Loucy (cell line): ENCODE measurements around the gene GREB1.

Experiments used
- H2AFZ ChIP-seq: fragments of 200-600 bp; sonication (generic); 2 replicates; pipeline ENCODE4 v1.6.0; 2016; ENCODE audit warnings: antibody characterized with exemption, mild to moderate bottlenecking, low read length, moderate library complexity
- H3F3A ChIP-seq: fragments of 200-600 bp; 2 replicates; pipeline ENCODE4 v1.6.0; 2016; ENCODE audit warnings: antibody characterized with exemption, low read depth, mild to moderate bottlenecking
- H3K27me3 ChIP-seq: fragments of 200-600 bp; sonication (generic); 2 replicates; pipeline ENCODE4 v1.6.1; 2014; ENCODE audit warnings: low read length, mild to moderate bottlenecking; ENCODE audit not compliant: insufficient read depth, poor library complexity, severe bottlenecking
- H3K36me3 ChIP-seq: fragments of 200-600 bp; sonication (generic); 2 replicates; pipeline ENCODE4 v1.6.1; 2016; ENCODE audit warnings: low read length; ENCODE audit not compliant: insufficient read depth
- H3K4me1 ChIP-seq: fragments of 200-600 bp; sonication (generic); 2 replicates; pipeline ENCODE4 v1.5.1; 2014; ENCODE audit warnings: low read length, mild to moderate bottlenecking; ENCODE audit not compliant: insufficient read depth, poor library complexity, severe bottlenecking
- H3K4me2 ChIP-seq: fragments of 200-600 bp; sonication (generic); 2 replicates; pipeline ENCODE4 v1.6.0; 2014; ENCODE audit warnings: antibody characterized with exemption, low read length, low read depth, mild to moderate bottlenecking; ENCODE audit not compliant: poor library complexity, severe bottlenecking
- H3K4me3 ChIP-seq: fragments of 200-600 bp; sonication (generic); 2 replicates; pipeline ENCODE4 v1.5.1; 2014; ENCODE audit warnings: low read length, mild to moderate bottlenecking, mixed read lengths; ENCODE audit not compliant: poor library complexity, severe bottlenecking
- H3K79me2 ChIP-seq: fragments of 200-600 bp; sonication (generic); 2 replicates; pipeline ENCODE4 v1.6.1; 2014; ENCODE audit warnings: low read length; ENCODE audit not compliant: insufficient read depth
- H3K9ac ChIP-seq: fragments of 200-600 bp; sonication (generic); 2 replicates; pipeline ENCODE4 v1.6.0; 2014; ENCODE audit warnings: mild to moderate bottlenecking, low read depth, low read length, moderate library complexity; ENCODE audit not compliant: poor library complexity, severe bottlenecking
- H3K9me2 ChIP-seq: fragments of 200-600 bp; sonication (generic); replicated peaks from 2 replicates; pipeline ENCODE4 v1.6.1; 2016; ENCODE audit warnings: low read depth, low read length, mixed read lengths
- H3K9me3 ChIP-seq: fragments of 200-600 bp; sonication (generic); 2 replicates; pipeline ENCODE4 v1.6.1; 2014; ENCODE audit warnings: mild to moderate bottlenecking, antibody characterized with exemption, low read length, low read depth; ENCODE audit not compliant: insufficient read depth
- H4K20me1 ChIP-seq: fragments of 200-600 bp; sonication (generic); 2 replicates; pipeline ENCODE4 v1.6.0; 2014; ENCODE audit warnings: antibody characterized with exemption, low read length, mild to moderate bottlenecking; ENCODE audit not compliant: insufficient read depth, poor library complexity, severe bottlenecking
- EZH2phosphoT487 ChIP-seq: fragments of 200-600 bp; IDR thresholded peaks from 2 replicates; pipeline ENCODE4 v1.6.1; 2018; ENCODE audit warnings: antibody characterized with exemption, mild to moderate bottlenecking, moderate library complexity, borderline replicate concordance
- TF ChIP-seq, protein P1 (sequence below): fragments of 200-600 bp; sonication (generic); conservative IDR thresholded peaks from 2 replicates; pipeline ENCODE4 v1.5.1; 2014; ENCODE audit warnings: mild to moderate bottlenecking, antibody characterized with exemption, low read length

GREB1 gene, protein sequence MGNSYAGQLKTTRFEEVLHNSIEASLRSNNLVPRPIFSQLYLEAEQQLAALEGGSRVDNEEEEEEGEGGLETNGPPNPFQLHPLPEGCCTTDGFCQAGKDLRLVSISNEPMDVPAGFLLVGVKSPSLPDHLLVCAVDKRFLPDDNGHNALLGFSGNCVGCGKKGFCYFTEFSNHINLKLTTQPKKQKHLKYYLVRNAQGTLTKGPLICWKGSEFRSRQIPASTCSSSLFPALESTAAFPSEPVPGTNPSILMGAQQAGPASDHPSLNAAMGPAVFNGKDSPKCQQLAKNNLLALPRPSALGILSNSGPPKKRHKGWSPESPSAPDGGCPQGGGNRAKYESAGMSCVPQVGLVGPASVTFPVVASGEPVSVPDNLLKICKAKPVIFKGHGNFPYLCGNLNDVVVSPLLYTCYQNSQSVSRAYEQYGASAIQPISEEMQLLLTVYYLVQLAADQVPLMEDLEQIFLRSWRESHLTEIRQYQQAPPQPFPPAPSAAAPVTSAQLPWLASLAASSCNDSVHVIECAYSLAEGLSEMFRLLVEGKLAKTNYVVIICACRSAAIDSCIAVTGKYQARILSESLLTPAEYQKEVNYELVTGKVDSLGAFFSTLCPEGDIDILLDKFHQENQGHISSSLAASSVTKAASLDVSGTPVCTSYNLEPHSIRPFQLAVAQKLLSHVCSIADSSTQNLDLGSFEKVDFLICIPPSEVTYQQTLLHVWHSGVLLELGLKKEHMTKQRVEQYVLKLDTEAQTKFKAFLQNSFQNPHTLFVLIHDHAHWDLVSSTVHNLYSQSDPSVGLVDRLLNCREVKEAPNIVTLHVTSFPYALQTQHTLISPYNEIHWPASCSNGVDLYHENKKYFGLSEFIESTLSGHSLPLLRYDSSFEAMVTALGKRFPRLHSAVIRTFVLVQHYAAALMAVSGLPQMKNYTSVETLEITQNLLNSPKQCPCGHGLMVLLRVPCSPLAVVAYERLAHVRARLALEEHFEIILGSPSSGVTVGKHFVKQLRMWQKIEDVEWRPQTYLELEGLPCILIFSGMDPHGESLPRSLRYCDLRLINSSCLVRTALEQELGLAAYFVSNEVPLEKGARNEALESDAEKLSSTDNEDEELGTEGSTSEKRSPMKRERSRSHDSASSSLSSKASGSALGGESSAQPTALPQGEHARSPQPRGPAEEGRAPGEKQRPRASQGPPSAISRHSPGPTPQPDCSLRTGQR (N-terminal part only)

DNA sequence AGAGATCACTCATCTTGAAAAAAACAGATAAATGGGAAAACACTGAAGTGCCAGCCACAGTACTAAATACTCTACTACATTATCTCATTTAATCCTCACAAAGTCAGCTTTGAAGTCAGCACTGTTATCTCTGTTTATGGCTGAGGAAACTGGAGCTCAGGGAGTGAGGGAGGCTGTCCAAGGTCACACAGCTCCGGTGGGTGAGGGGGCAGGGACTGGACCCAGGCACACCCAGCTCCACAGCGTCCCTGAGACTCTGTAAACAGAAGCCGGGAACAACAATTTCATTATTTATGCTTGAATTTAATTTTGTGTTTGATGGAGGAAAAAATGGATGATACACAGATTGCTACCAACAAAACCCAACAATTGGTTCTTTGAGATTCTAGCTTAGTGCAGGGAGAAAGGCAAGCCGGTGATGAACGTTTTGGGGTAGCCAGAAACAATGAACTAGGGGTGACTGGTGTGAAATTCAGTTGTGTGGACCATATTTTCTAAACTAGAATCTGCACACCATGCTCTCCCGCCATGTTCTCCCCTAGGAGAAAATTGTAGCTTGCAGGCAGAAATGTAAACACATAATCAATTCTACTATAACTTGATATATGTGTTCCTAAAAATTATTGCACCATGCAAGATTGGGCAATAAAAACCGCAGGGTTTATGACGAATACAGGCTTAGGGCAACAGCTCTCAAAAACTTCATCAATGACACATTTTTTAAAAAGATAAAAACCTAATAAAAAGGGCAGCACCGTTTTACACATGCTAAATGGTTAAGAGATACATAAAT lies at the start of gene GREB1:
TSS of gene GREB1 (plus strand) at position 768 of the 793 bp plus-strand sequence. CDS start 22,570 bp downstream, outside the sequence.
- H3K9me2 ChIP-seq, result no peaks in the 10 kb centered on the region
- no peak for TF ChIP-seq EZH2phosphoT487
- TF ChIP-seq, protein P1, sequence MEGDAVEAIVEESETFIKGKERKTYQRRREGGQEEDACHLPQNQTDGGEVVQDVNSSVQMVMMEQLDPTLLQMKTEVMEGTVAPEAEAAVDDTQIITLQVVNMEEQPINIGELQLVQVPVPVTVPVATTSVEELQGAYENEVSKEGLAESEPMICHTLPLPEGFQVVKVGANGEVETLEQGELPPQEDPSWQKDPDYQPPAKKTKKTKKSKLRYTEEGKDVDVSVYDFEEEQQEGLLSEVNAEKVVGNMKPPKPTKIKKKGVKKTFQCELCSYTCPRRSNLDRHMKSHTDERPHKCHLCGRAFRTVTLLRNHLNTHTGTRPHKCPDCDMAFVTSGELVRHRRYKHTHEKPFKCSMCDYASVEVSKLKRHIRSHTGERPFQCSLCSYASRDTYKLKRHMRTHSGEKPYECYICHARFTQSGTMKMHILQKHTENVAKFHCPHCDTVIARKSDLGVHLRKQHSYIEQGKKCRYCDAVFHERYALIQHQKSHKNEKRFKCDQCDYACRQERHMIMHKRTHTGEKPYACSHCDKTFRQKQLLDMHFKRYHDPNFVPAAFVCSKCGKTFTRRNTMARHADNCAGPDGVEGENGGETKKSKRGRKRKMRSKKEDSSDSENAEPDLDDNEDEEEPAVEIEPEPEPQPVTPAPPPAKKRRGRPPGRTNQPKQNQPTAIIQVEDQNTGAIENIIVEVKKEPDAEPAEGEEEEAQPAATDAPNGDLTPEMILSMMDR, result no peak
- no peaks in the 10 kb centered on the region for H3K9me3 ChIP-seq
- no peak within 1 kb of the TSS for H2AFZ ChIP-seq
- H3K4me3 ChIP-seq, result no peak within 1 kb of the TSS
- H3K9ac ChIP-seq, result no peak within 1 kb of the TSS
- H3K27me3 ChIP-seq, result no peaks in the 10 kb centered on the region
- no peaks in the 10 kb centered on the region for H3K79me2 ChIP-seq
- H4K20me1 ChIP-seq, result no peaks in the 10 kb centered on the region
- no peaks in the 10 kb centered on the region for H3F3A ChIP-seq
- peaks cover 3% of the 10 kb centered on the region for H3K4me1 ChIP-seq
- H3K36me3 ChIP-seq, result no peaks in the 10 kb centered on the region
- H3K4me2 ChIP-seq, result no peak within 1 kb of the TSS

DNA sequence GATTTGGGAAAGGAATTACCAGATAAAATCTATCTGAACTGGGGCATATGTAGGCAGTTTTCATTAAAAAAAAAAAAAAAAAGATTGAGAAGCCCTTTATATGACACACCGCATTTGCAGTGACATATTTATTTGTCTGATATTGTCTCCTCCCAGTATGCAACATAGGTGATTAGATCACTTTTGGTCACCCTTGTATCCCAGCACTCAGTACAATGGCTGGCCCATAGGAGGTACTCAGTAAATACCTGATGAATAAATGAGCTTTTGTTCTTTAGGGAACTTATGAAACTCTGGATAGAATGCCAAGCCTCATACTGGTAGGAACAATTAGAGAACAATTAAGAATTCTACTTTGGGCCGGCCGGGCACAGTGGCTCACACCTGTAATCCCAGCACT lies 45.0 kb upstream of the GREB1 start:
- Histone ChIP-seq H3K4me3 (no peak overlapping the region), H3K36me3 (no peaks in the 10 kb centered on the region), H3K4me1 (no peaks in the 10 kb centered on the region), H2AFZ (no peak overlapping the region), H3K27me3 (no peaks in the 10 kb centered on the region), H3K79me2 (no peaks in the 10 kb centered on the region), H3K9ac (no peak overlapping the region), H3K9me3 (peaks cover 3% of the 10 kb centered on the region; the same call in 1 of the 2 replicates), H3K9me2 (no peaks in the 10 kb centered on the region), H3F3A (no peaks in the 10 kb centered on the region), H3K4me2 (no peak overlapping the region), H4K20me1 (no peaks in the 10 kb centered on the region)
- no peak for TF ChIP-seq EZH2phosphoT487
- TF ChIP-seq, protein P1, result no peak

DNA sequence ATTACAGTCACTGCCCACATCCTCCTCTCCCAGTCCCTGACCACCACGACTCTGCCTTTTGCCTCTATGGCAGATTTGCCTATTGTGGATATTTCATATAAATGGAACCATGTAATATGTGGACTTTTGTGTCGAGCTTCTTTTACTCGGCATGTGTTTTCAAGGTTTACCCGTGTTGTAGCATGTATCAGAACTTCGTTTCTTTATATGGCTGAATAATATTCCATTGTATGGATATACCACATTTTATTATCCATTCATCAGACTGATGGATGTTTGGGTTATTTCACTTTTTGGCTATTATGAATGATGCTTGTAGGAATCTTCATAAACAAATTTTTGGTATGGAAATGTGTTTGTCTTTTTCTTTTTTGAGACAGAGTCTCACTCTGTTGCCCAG lies 43.7 kb upstream of the GREB1 start:
- TF ChIP-seq, protein P1, result no peak
- Histone ChIP-seq H3K79me2 (no peaks in the 10 kb centered on the region), H3K36me3 (no peaks in the 10 kb centered on the region), H3K4me1 (no peaks in the 10 kb centered on the region), H3K4me3 (no peak overlapping the region), H3K9me3 (peaks cover 3% of the 10 kb centered on the region; the same call in 1 of the 2 replicates), H4K20me1 (no peaks in the 10 kb centered on the region), H3K27me3 (no peaks in the 10 kb centered on the region), H3K4me2 (no peak overlapping the region), H3K9me2 (no peaks in the 10 kb centered on the region), H3F3A (no peaks in the 10 kb centered on the region), H2AFZ (no peak overlapping the region), H3K9ac (no peak overlapping the region)
